Mucosa of descending colon (tissue), 3 donors: Measurements from ENCODE around the gene HBS1L. TPM values are rescaled to one million over a fixed set of nuclear protein-coding genes. Genes with fewer than 3 reads are reported as not detected.

Experiments used
- ATAC-seq: fragments of 200-7000 bp; cut with Tn5 transposase; one replicate; pipeline ENCODE4 v1.9.1; 2020; ENCODE audit warnings: mild to moderate bottlenecking, moderate library complexity
- DNase-seq, 3 donors: peaks; one replicate each; pipeline ENCODE4 v3.0.0-alpha.2; 2020
- H3K36me3 ChIP-seq: fragments of 200-600 bp; one replicate; pipeline ENCODE4 v1.8.0; 2021; ENCODE audit warnings: low read depth, mild to moderate bottlenecking
- H3K4me1 ChIP-seq: fragments of 200-600 bp; one replicate; pipeline ENCODE4 v1.8.0; 2021; ENCODE audit warnings: low read depth, mild to moderate bottlenecking
- H3K4me3 ChIP-seq: fragments of 200-600 bp; one replicate; pipeline ENCODE4 v1.8.0; 2021; ENCODE audit warnings: mild to moderate bottlenecking
- H3K9me3 ChIP-seq: fragments of 200-600 bp; one replicate; pipeline ENCODE4 v1.8.0; 2021; ENCODE audit warnings: mild to moderate bottlenecking
- CTCF ChIP-seq: fragments of 200-600 bp; IDR thresholded peaks from one replicate; pipeline ENCODE4 v1.8.0; 2022; ENCODE audit warnings: antibody characterized with exemption, mild to moderate bottlenecking
- intact Hi-C, 2 donors: fragments of 100-400 bp; cut with DNase I in 1 of 2; cut with micrococcal nuclease in 1 of 2; formaldehyde crosslinking; loops; one replicate each; pipeline versions ENCODE4 v1.11.0 to v1.11.1; 2022; cut with DNase I, micrococcal nuclease
- total RNA-seq, 3 donors: library from RNA; stranded (reverse); fragmentation: NEBNext Ultra II Directional in 2 of 3; extraction: Animal tissue kit (Norgen Biotek cat#: 25700) in 2 of 3; gene quantifications; one replicate each; pipeline versions ENCODE4 v1.2.1 to v1.2.4, GENCODE V29; 2021 to 2023
- donor health status: DM: no; HTN: no; CAD: no; lungs with moderate emphysema.
- donor health status: DM: no; HTN: no; CAD: no.
- donor health status: DM: no; HTN: yes; CAD: no.

Gene HBS1L
- total RNA-seq, 3 donors from 2014 or later, result 43.0 to 68.6 (median 51.3) TPM

GRCh38 chr6:134925800-134926199, 128.8 kb downstream of the HBS1L start:
- no peak for TF ChIP-seq CTCF
- Histone ChIP-seq H3K4me1 (no peaks in the 10 kb centered on the region), H3K36me3 (no peaks in the 10 kb centered on the region), H3K9me3 (no peaks in the 10 kb centered on the region), H3K4me3 (no peak overlapping the region)
- intact Hi-C loops, result no loop called here
- DNase-seq (no peak), ATAC-seq (no peak)

GRCh38 chr6:134921721-134922261, 132.8 kb downstream of the HBS1L start:
- intact Hi-C loops, result no loop called here
- no peak for ATAC-seq
- Histone ChIP-seq H3K4me1 (no peaks in the 10 kb centered on the region), H3K36me3 (no peaks in the 10 kb centered on the region), H3K4me3 (no peak overlapping the region), H3K9me3 (no peaks in the 10 kb centered on the region)
- DNase-seq, result no peak
- TF ChIP-seq CTCF, result no peak

- ATAC-seq (no peak), DNase-seq (no peak)
- intact Hi-C loops, result no loop called here
- no peak for TF ChIP-seq CTCF
- Histone ChIP-seq H3K36me3 (no peaks in the 10 kb centered on the region), H3K4me3 (no peak overlapping the region), H3K9me3 (no peaks in the 10 kb centered on the region), H3K4me1 (no peaks in the 10 kb centered on the region)
Observed at GRCh38 chr6:134921276-134921675, 133.3 kb downstream of the HBS1L start.

GRCh38 chr6:134920422-134920821, 134.2 kb downstream of the HBS1L start:
- DNase-seq (no peak), ATAC-seq (no peak)
- Histone ChIP-seq H3K36me3 (no peaks in the 10 kb centered on the region), H3K9me3 (no peaks in the 10 kb centered on the region), H3K4me3 (no peak overlapping the region), H3K4me1 (no peaks in the 10 kb centered on the region)
- no peak for TF ChIP-seq CTCF
- intact Hi-C loops, result no loop called here

- ATAC-seq (no peak), DNase-seq (no peak)
- Histone ChIP-seq H3K4me1 (no peaks in the 10 kb centered on the region), H3K36me3 (no peaks in the 10 kb centered on the region), H3K9me3 (no peaks in the 10 kb centered on the region), H3K4me3 (no peak overlapping the region)
- no peak for TF ChIP-seq CTCF
- intact Hi-C loops, result no loop called here
Observed at GRCh38 chr6:134918418-134918961, 136.1 kb downstream of the HBS1L start.

GRCh38 chr6:134911547-134911946, 143.1 kb downstream of the HBS1L start:
- H3K36me3 ChIP-seq, result no peaks in the 10 kb centered on the region
- no peaks in the 10 kb centered on the region for H3K4me1 ChIP-seq
- no peak for ATAC-seq
- H3K9me3 ChIP-seq, result no peaks in the 10 kb centered on the region
- TF ChIP-seq CTCF, result no peak
- intact Hi-C loops, result no loop called here
- DNase-seq, result no peak
- H3K4me3 ChIP-seq, result no peak overlapping the region
